Chondrocyte (in vitro differentiated cells): ENCODE results near the gene KMT2B. TPM values are rescaled to one million over a fixed set of nuclear protein-coding genes. Genes with fewer than 3 reads are reported as not detected.

Source experiments
- DNase-seq: peaks from one replicate; pipeline ENCODE4 v3.0.0; 2021; ENCODE audit warnings: mixed read lengths, low spot score
- H3K27ac Mint-ChIP-seq: one replicate; pipeline ENCODE4 v1.8.0; 2021; ENCODE audit warnings: mild to moderate bottlenecking, moderate library complexity, mixed read lengths; ENCODE audit not compliant: unreplicated experiment
- H3K27me3 Mint-ChIP-seq: 2 replicates; pipeline ENCODE4 v1.8.0; 2021; ENCODE audit warnings: low read depth, mixed read lengths
- H3K36me3 Mint-ChIP-seq: 2 replicates; pipeline ENCODE4 v1.8.0; 2021; ENCODE audit warnings: low read depth, mixed read lengths
- H3K4me1 Mint-ChIP-seq: 2 replicates; pipeline ENCODE4 v1.8.0; 2021; ENCODE audit warnings: low read depth, mild to moderate bottlenecking, mixed read lengths
- H3K4me3 Mint-ChIP-seq: one replicate; pipeline ENCODE4 v1.8.0; 2021; ENCODE audit warnings: mild to moderate bottlenecking, moderate library complexity, mixed read lengths; ENCODE audit not compliant: unreplicated experiment
- H3K9me3 Mint-ChIP-seq: 2 replicates; pipeline ENCODE4 v1.8.0; 2021; ENCODE audit warnings: low read depth, mixed read lengths
- total RNA-seq: library from RNA; stranded (reverse); gene quantifications from 3 replicates; pipeline ENCODE4 v1.2.1, GENCODE V29; 2021
- TF ChIP-seq, protein P1 (sequence below): fragments of 200-600 bp; sonication (generic); IDR thresholded peaks from 2 replicates; pipeline ENCODE4 v1.5.0; 2021; ENCODE audit warnings: antibody characterized with exemption, mild to moderate bottlenecking, moderate library complexity

KMT2B gene
- total RNA-seq, 1 donor from 2014 or later, result 30.8 TPM

DNA sequence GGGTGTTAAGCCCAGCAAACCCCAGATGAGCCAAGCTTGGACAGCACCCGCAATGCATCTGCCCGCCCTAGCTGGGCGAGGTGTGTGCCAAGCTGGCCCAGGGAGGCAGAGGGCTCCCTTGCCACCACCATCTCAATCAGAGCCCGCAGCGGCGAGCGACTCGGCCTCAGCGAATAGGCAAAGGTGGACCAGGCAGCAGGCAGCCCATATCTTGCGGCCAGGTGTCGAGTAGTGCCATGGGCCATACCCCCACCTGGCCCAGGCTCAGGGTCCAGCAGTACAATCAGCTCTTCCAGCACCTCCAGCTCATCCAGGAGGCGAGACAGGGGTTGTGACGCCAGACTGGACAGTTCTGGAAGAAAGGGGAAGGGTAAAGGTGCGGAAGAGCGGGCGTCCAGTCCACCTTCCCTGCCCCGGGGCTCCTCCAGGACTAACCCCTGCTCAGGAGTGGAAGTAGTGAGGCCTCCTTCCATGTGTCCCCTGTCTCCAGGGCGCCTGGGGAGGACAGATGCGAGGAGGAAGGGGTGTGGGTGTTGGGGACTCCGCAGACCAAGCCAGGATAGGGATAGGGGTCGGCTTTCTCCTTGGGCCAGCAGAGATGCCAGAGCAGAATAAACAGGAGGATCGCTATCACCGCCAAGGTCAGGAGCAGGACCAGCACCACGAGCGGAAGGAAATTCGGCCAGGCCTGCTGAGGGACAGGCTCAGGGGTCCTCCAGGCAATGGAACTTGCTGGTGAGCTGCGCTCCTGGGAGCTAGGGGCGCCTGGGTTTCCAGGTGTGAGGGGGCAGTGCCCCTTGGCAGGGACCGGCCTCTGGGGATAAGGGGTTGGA lies 21.7 kb downstream of the KMT2B start:
- TF ChIP-seq, protein P1, sequence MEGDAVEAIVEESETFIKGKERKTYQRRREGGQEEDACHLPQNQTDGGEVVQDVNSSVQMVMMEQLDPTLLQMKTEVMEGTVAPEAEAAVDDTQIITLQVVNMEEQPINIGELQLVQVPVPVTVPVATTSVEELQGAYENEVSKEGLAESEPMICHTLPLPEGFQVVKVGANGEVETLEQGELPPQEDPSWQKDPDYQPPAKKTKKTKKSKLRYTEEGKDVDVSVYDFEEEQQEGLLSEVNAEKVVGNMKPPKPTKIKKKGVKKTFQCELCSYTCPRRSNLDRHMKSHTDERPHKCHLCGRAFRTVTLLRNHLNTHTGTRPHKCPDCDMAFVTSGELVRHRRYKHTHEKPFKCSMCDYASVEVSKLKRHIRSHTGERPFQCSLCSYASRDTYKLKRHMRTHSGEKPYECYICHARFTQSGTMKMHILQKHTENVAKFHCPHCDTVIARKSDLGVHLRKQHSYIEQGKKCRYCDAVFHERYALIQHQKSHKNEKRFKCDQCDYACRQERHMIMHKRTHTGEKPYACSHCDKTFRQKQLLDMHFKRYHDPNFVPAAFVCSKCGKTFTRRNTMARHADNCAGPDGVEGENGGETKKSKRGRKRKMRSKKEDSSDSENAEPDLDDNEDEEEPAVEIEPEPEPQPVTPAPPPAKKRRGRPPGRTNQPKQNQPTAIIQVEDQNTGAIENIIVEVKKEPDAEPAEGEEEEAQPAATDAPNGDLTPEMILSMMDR, result no peak
- DNase-seq, result peak; percentile 87

DNA sequence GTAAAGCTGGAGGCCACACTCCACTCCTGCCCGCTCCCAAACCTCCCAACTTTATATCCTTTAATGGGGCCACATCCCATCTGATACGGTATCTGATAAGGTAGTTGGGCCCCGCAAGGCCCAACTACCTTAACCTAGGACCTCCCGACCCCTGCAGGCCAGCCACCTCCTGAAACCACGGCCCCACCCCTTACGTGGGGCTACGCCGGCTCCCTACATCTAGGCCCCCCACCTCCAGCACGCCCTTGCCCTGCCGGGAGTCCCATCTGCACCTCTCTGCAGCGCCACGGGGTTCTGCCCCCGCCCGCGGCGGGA lies 22.3 kb downstream of the KMT2B start:
- H3K27me3 Mint-ChIP-seq, result no peaks in the 10 kb centered on the region

More for the DNA sequence above, 21.7 kb downstream of the KMT2B start:
- Mint-ChIP-seq H3K36me3 (peaks cover 14% of the 10 kb centered on the region), H3K4me3 (peak overlapping the region; percentile 79), H3K4me1 (peaks cover 18% of the 10 kb centered on the region), H3K27me3 (no peaks in the 10 kb centered on the region), H3K9me3 (no peaks in the 10 kb centered on the region), H3K27ac (peak overlapping the region; percentile 17)

DNA sequence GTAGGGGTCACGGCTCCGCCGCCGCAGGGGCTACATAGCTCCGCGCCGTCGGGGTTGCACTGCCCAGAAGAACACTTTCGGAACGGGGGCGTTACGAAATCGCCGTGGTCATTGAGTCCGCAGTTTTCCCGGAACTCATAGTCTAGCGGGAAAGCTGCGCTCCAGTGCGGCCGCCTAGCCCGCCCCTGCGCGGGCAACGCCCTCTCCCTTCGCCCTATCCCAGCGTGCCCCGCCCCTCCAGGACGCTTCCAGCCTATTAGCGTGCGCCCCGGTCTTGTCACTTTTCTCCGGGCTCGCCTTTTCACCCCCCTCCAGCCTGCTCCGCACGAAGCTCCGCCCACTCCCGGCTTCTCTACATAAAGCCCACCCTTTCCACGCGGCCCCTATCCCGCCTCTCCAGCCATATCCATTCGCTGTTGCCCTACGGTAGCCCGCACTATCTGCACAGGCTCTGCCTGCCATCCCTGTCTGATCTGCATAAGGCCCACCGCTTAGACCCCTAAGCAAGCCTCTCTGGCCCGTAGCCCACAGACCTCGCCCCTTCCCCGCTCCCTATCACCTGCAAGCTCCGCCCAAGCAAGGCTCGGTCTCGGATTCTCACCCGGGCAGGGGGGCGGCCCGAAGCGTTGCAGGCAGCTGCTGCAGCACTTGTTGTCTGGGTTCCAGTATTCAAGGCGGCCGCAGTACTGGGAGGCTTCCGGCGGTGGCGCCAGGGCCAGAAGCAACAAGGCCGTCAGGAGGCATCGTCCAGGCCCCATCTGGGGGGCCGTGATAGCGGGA lies 22.8 kb downstream of the KMT2B start:
- DNase-seq, result peak; percentile 100
- H3K27me3 Mint-ChIP-seq, result no peaks in the 10 kb centered on the region
- no peaks in the 10 kb centered on the region for H3K9me3 Mint-ChIP-seq
- H3K27ac Mint-ChIP-seq, result peak overlapping the region; percentile 95
- peak overlapping the region; percentile 79 for H3K4me3 Mint-ChIP-seq
- H3K4me1 Mint-ChIP-seq, result peaks cover 23% of the 10 kb centered on the region
- TF ChIP-seq, protein P1, result peak; percentile 59
- peaks cover 9% of the 10 kb centered on the region for H3K36me3 Mint-ChIP-seq

More for the DNA sequence above, 22.3 kb downstream of the KMT2B start:
- peak overlapping the region; percentile 65 for H3K27ac Mint-ChIP-seq
- peak overlapping the region; percentile 79 for H3K4me3 Mint-ChIP-seq
- no peaks in the 10 kb centered on the region for H3K9me3 Mint-ChIP-seq
- TF ChIP-seq, protein P1, result no peak
- peaks cover 10% of the 10 kb centered on the region for H3K36me3 Mint-ChIP-seq
- peaks cover 21% of the 10 kb centered on the region for H3K4me1 Mint-ChIP-seq
- no peak for DNase-seq

DNA sequence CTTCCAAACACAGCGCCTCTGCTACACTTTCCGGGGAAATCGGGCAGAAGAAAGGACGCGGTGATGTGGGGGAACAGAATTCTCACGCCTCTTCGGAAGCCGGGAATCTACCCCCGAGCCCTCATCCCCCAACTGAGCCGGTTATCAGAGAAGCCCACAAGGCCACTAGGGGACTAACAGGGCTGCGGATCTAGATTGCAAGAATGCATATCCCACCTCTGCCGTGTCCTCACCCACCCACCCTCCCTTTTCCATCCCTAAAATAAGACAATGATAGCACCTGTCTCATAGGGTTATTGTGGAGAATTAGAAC lies 23.4 kb downstream of the KMT2B start:
- TF ChIP-seq, protein P1, result peak; percentile 31
- Mint-ChIP-seq H3K27ac (peak overlapping the region; percentile 95), H3K4me3 (peak overlapping the region; percentile 79), H3K4me1 (peaks cover 28% of the 10 kb centered on the region), H3K27me3 (no peaks in the 10 kb centered on the region), H3K36me3 (peaks cover 7% of the 10 kb centered on the region), H3K9me3 (no peaks in the 10 kb centered on the region)
- no peak for DNase-seq

DNA sequence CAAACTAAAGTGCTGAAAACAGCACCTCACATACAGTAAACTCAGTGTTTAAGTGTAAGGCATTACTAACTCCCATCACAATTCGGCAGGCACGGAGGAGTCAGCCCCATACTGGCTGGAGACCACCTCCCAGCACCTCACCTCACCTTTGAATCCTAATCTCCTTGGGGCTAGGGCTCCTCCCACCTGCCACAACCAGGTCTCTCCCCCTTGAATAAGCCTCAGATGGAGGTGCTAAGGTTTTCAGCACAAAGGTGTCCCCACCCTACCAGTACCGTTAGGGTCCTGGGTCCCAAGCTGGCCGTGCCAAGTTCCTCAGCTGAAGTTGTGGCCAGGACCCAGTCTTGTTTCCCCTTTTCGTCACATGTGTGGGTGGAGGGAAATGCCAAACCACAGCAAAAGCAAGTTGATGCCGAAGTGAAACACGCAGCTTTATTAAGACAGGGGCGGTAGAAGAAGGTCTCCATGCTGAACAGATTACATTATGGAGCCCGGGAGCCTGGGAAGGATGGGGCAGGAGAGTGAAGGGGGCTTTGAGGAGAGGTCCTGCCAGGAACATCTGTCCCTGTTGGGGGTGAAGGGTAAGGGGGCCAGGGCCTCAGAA lies 24.4 kb downstream of the KMT2B start, which contains the start of gene IGFLR1:
Gene IGFLR1 (minus strand): TSS at position 332 of the 604 bp plus-strand sequence. CDS start 1,272 bp downstream, outside the sequence.
- no peaks in the 10 kb centered on the region for H3K9me3 Mint-ChIP-seq
- no peaks in the 10 kb centered on the region for H3K27me3 Mint-ChIP-seq
- peaks cover 4% of the 10 kb centered on the region for H3K36me3 Mint-ChIP-seq
- H3K4me1 Mint-ChIP-seq, result peaks cover 39% of the 10 kb centered on the region
- H3K4me3 Mint-ChIP-seq, result no peak within 1 kb of the TSS
- no peak for DNase-seq
- peak within 1 kb of the TSS; percentile 36 for H3K27ac Mint-ChIP-seq
- TF ChIP-seq, protein P1, result no peak
